Brain microvascular endothelial cell (primary cell): ENCODE measurements around the gene LYPD8.

Source experiments
- DNase-seq: peaks from one replicate; pipeline ENCODE4 v3.0.0-alpha.2; 2020
- H3K27ac ChIP-seq: fragments of 250-450 bp; sonication (Bioruptor Pico); 2 replicates; pipeline ENCODE4 v1.5.1; 2020; ENCODE audit warnings: mild to moderate bottlenecking, moderate library complexity
- H3K27me3 ChIP-seq: fragments of 250-450 bp; sonication (Bioruptor Pico); replicated peaks from 2 replicates; pipeline ENCODE4 v1.5.1; 2020; ENCODE audit warnings: mild to moderate bottlenecking
- H3K36me3 ChIP-seq: fragments of 250-450 bp; sonication (Bioruptor Pico); replicated peaks from 2 replicates; pipeline ENCODE4 v1.5.1; 2020; ENCODE audit warnings: mild to moderate bottlenecking
- H3K4me3 ChIP-seq: 2 replicates; pipeline ENCODE4 v1.5.1; 2011; ENCODE audit warnings: low read depth, mild to moderate bottlenecking, control low read depth, low read length, moderate library complexity
- CTCF ChIP-seq: IDR thresholded peaks from 2 replicates; pipeline ENCODE4 v1.5.1; 2011; ENCODE audit warnings: low read depth, mild to moderate bottlenecking, moderate library complexity, low read length, control low read depth, inconsistent platforms; ENCODE audit errors: missing control alignments
- in situ Hi-C: cut with HindIII; loops from 2 replicates; pipeline ENCODE4 v1.10.0; 2017; ENCODE audit warnings: low sequenced_read_pairs, low pct_ligation_motif_present

LYPD8 gene

GRCh38 chr1:248787430-248787829, 31.9 kb upstream of the LYPD8 start:
- H3K27ac ChIP-seq: no peak overlapping the region
- no peak overlapping the region for H3K4me3 ChIP-seq
- in situ Hi-C loops: no loop called here
- no peak for TF ChIP-seq CTCF
- H3K27me3 ChIP-seq: no peaks in the 10 kb centered on the region
- DNase-seq: no peak
- no peaks in the 10 kb centered on the region for H3K36me3 ChIP-seq

GRCh38 chr1:248786156-248786555, 30.6 kb upstream of the LYPD8 start:
- Histone ChIP-seq H3K27ac (no peak overlapping the region), H3K4me3 (no peak overlapping the region), H3K36me3 (no peaks in the 10 kb centered on the region), H3K27me3 (no peaks in the 10 kb centered on the region)
- DNase-seq: no peak
- in situ Hi-C loops: no loop called here
- no peak for TF ChIP-seq CTCF

GRCh38 chr1:248783367-248783766, 27.8 kb upstream of the LYPD8 start:
- in situ Hi-C loops: no loop called here
- no peak for TF ChIP-seq CTCF
- no peak overlapping the region for H3K4me3 ChIP-seq
- no peak for DNase-seq
- no peaks in the 10 kb centered on the region for H3K36me3 ChIP-seq
- H3K27me3 ChIP-seq: no peaks in the 10 kb centered on the region
- no peak overlapping the region for H3K27ac ChIP-seq

DNA sequence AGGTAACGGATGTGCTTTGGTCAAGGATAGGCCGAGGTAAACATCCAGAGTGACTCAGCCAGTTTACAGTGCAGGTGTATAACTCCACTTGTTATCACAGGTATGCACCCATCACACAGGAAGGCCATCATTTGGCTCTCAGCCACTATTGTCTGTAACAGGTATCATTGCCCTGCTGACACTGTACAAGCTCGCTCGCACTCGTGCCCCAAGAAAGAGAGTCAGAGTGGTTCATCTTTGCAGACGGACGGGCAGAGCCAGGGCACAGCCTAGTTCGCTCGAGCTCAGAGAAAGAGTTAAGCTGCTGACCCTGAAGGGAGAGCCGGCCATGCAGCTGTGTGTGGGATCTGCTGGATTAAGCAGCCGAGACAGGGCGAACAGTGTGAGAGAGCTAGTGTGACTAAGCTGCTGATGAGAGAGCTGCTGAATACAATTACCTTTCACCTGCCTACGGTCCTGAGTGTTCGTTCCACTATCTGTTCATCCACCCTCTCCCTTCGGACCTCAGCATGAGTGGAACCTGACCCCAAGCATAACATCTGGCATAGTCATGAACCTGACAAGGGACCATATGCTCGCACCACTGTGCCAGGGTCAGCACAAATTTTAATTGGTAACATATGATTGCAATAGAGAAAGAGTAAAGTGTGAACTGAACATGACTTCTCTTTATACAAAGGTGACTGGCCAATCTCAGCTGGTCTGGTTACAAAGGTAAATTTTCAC, 27.0 kb upstream of the LYPD8 start:
- Histone ChIP-seq H3K36me3 (no peaks in the 10 kb centered on the region), H3K4me3 (no peak overlapping the region), H3K27me3 (no peaks in the 10 kb centered on the region), H3K27ac (no peak overlapping the region)
- TF ChIP-seq CTCF: no peak
- in situ Hi-C loops: no loop called here
- DNase-seq: no peak

DNA sequence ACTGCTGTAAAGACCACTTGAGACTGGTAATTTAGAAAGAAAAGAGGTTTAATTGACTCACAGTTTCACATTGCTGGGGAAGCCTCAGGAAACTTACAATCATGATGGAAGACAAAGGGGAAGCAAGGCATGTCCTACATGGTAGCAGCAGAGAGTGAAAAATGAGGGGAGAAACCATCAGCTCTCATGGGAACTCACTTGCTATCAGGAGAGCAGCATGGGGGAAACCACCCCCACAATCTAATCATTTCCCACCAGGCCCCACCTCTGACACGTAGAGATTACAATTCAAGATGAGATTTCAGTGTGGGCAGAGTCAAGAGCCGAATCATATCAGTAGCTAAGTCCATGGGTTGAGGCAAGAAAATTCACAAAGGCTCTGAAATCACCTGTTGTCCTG, 23.8 kb upstream of the LYPD8 start:
- Histone ChIP-seq H3K27ac (no peak overlapping the region), H3K4me3 (no peak overlapping the region), H3K36me3 (no peaks in the 10 kb centered on the region), H3K27me3 (no peaks in the 10 kb centered on the region)
- TF ChIP-seq CTCF: no peak
- DNase-seq: no peak
- in situ Hi-C loops: no loop called here

DNA sequence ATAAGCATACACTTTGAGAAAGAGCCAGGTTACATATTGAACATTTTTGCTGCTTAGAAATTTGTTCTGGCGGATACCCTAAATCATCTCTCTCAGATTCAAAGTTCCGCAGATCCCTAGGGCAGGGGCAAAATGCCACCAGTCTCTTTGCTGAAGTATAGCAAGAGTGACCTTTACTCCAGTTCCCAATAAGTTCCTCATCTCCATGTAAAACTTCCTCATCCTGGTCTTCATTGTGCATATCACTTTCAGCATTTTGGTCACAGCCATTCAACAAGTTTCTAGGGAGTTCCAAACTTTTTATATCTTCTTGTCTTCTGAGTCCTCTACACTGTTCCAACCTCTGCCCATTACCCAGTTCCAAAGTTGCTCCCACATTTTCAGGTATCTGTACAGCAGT, 23.3 kb upstream of the LYPD8 start:
- no peak overlapping the region for H3K4me3 ChIP-seq
- H3K36me3 ChIP-seq: no peaks in the 10 kb centered on the region
- no peaks in the 10 kb centered on the region for H3K27me3 ChIP-seq
- in situ Hi-C loops: no loop called here
- TF ChIP-seq CTCF: no peak
- no peak for DNase-seq
- no peak overlapping the region for H3K27ac ChIP-seq
